Mammary epithelial cell (primary cell): ENCODE data around the gene CCDC78.

Source experiments
- CTCF ChIP-seq, 2 donors: IDR thresholded peaks in 1 of 2; conservative IDR thresholded peaks in 1 of 2; 2 replicates each; pipeline ENCODE4 v1.5.1; 2011 to 2012; ENCODE audit warnings: inconsistent platforms in 2 of 2, low read length in 2 of 2, mild to moderate bottlenecking in 2 of 2, control low read depth in 1 of 2, low read depth in 1 of 2; ENCODE audit not compliant: insufficient read depth in 1 of 2; ENCODE audit errors: extremely low read depth in 1 of 2
- EZH2 ChIP-seq: IDR thresholded peaks from 2 replicates; pipeline ENCODE4 v1.6.1; 2012; ENCODE audit warnings: low read length, inconsistent platforms, borderline replicate concordance

DNA sequence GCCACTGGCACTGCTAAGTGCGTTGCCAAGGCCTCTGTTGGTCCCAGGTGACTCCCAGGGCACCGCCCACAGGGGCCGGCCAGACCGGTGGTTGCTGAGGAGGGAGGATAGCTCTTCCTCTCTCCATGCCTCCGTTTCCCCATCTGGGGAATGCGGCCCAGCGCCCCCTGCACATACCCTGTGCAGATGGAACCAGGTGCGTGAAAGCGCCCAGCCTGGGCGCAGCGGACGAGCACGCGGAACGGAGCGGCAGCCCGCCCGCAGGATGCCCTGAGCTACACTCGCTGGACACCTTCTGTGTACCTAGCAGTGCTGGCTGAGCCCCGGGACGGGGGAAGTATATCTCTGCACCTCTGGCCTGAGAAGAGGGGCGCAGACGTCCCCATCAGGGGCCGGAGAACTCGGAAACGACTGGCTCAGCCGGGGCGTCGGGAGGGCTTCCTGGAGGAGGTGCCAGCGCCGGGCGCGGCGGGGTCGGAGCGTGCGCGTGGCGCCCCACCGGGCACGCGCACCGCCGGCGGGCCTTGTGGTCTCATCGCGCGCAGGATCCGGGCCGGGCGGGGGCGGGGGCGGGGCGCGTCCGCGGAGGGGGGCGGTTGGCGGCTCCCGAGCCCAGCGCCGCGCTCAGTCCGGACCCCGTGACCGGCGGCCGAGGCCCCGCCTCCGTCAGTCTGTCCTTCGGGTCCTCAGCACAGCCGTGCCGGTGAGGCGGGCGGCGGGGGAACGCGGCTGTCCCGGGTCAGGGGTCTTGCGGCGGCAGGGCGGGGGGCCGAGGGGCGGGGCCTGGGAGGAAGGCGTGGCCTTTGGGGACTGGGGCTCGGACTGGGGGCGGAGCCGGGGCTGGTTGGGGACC lies at the start of gene CCDC78, which contains the start of gene HAGHL:
- TF ChIP-seq CTCF (conservative IDR thresholded peaks at IDR 0.05 in 1 of 2, IDR thresholded peaks at IDR 0.05 in 1 of 2; ENCODE audit: extremely low read depth in 1 of 2, insufficient read depth in 1 of 2, low read depth in 1 of 2, low read length in 2 of 2) (no peak), EZH2 (no peak)
